ENCODE measurements around the gene PITPNC1. TPM values are rescaled to one million over a fixed set of nuclear protein-coding genes. Genes with fewer than 3 reads are reported as not detected.

Gene PITPNC1
- total RNA-seq, 4 donors from 2014 or later = 2.3 to 8.6 (median 4.3) TPM

GRCh38 chr17:67392111-67392510, 15.0 kb downstream of the PITPNC1 start:
- no peak overlapping the region for H3K27ac ChIP-seq
- H3K4me3 ChIP-seq = no peak overlapping the region
- peaks cover 4 to 9% of the 10 kb centered on the region in 2 donors for H3K4me1 ChIP-seq
- intact Hi-C loops (cut with DNase I; ENCODE audit: low total_unique reads) = no loop called here
- no peaks in the 10 kb centered on the region for H3K36me3 ChIP-seq
- DNase-seq (no peak), ATAC-seq (no peak)
- no peaks in the 10 kb centered on the region for H3K9me3 ChIP-seq
- H3K27me3 ChIP-seq = no peaks in the 10 kb centered on the region
- TF ChIP-seq POLR2A (IDR thresholded peaks at IDR 0.05) = no peak
- no peak for TF ChIP-seq CTCF (IDR thresholded peaks at IDR 0.05 in 4 of 5, conservative IDR thresholded peaks at IDR 0.05 in 1 of 5)
- in situ Hi-C loops (cut with MboI; ENCODE audit: low sequenced_read_pairs in 4 of 4) = no loop called here

- no peak for TF ChIP-seq CTCF (IDR thresholded peaks at IDR 0.05 in 4 of 5, conservative IDR thresholded peaks at IDR 0.05 in 1 of 5)
- no peak for TF ChIP-seq POLR2A (IDR thresholded peaks at IDR 0.05)
- H3K36me3 ChIP-seq = no peaks in the 10 kb centered on the region
- in situ Hi-C loops (cut with MboI; ENCODE audit: low sequenced_read_pairs in 4 of 4) (no loop called here), intact Hi-C loops (cut with DNase I; ENCODE audit: low total_unique reads) (no loop called here)
- no peak overlapping the region for H3K4me3 ChIP-seq
- no peaks in the 10 kb centered on the region for H3K9me3 ChIP-seq
- DNase-seq (no peak), ATAC-seq (no peak)
- H3K27ac ChIP-seq = no peak overlapping the region
- H3K27me3 ChIP-seq = no peaks in the 10 kb centered on the region
- H3K4me1 ChIP-seq = peaks cover 4 to 9% of the 10 kb centered on the region in 2 donors
Observed at GRCh38 chr17:67393809-67394397, 16.8 kb downstream of the PITPNC1 start.

GRCh38 chr17:67399676-67400075, 22.6 kb downstream of the PITPNC1 start:
- no peaks in the 10 kb centered on the region for H3K27me3 ChIP-seq
- H3K27ac ChIP-seq = peak overlapping the region in 3 of 4 donors; percentile 35 to 45 (median 35)
- TF ChIP-seq CTCF (IDR thresholded peaks at IDR 0.05 in 4 of 5, conservative IDR thresholded peaks at IDR 0.05 in 1 of 5) (no peak), POLR2A (IDR thresholded peaks at IDR 0.05) (no peak)
- DNase-seq (no peak), ATAC-seq (no peak)
- in situ Hi-C loops (cut with MboI; ENCODE audit: low sequenced_read_pairs in 4 of 4) = no loop called here
- H3K4me3 ChIP-seq = no peak overlapping the region
- H3K9me3 ChIP-seq = no peaks in the 10 kb centered on the region
- no peaks in the 10 kb centered on the region for H3K36me3 ChIP-seq
- peaks cover 13 to 16% of the 10 kb centered on the region in 2 donors for H3K4me1 ChIP-seq
- intact Hi-C loops (cut with DNase I; ENCODE audit: low total_unique reads) = no loop called here

GRCh38 chr17:67400193-67400592, 23.1 kb downstream of the PITPNC1 start:
- intact Hi-C loops (cut with DNase I; ENCODE audit: low total_unique reads) = no loop called here
- ATAC-seq = peak in 1 of 2 donors; percentile 36
- Histone ChIP-seq H3K36me3 (no peaks in the 10 kb centered on the region), H3K9me3 (no peaks in the 10 kb centered on the region), H3K4me1 (peaks cover 13 to 16% of the 10 kb centered on the region in 2 donors), H3K27me3 (no peaks in the 10 kb centered on the region), H3K4me3 (peak overlapping the region in 2 of 4 donors; percentile 14 to 29), H3K27ac (peak overlapping the region; percentile 35 to 58 (median 40))
- DNase-seq = no peak
- in situ Hi-C loops (cut with MboI; ENCODE audit: low sequenced_read_pairs in 4 of 4) = no loop called here
- TF ChIP-seq POLR2A (IDR thresholded peaks at IDR 0.05) (no peak), CTCF (IDR thresholded peaks at IDR 0.05 in 4 of 5, conservative IDR thresholded peaks at IDR 0.05 in 1 of 5) (no peak)

GRCh38 chr17:67401106-67401505, 24.0 kb downstream of the PITPNC1 start:
- DNase-seq = no peak
- ATAC-seq = no peak
- TF ChIP-seq CTCF (IDR thresholded peaks at IDR 0.05 in 4 of 5, conservative IDR thresholded peaks at IDR 0.05 in 1 of 5) (no peak), POLR2A (IDR thresholded peaks at IDR 0.05) (no peak)
- Histone ChIP-seq H3K36me3 (no peaks in the 10 kb centered on the region), H3K4me3 (no peak overlapping the region), H3K9me3 (no peaks in the 10 kb centered on the region), H3K4me1 (peaks cover 13 to 16% of the 10 kb centered on the region in 2 donors), H3K27ac (peak overlapping the region in 2 of 4 donors; percentile 35 to 45), H3K27me3 (no peaks in the 10 kb centered on the region)
- in situ Hi-C loops (cut with MboI; ENCODE audit: low sequenced_read_pairs in 4 of 4) = no loop called here
- intact Hi-C loops (cut with DNase I; ENCODE audit: low total_unique reads) = no loop called here

Measured in gastrocnemius medialis (tissue), 4 donors.